H9 (cell line): ENCODE data around the gene SMPD2. TPM values are rescaled to one million over a fixed set of nuclear protein-coding genes. Genes with fewer than 3 reads are reported as not detected.

ENCODE experiments used
- DNase-seq: peaks from one replicate; pipeline ENCODE4 v3.0.0-alpha.2; 2017
- H2AFZ ChIP-seq: one replicate; pipeline ENCODE4 v1.6.1; 2013; ENCODE audit warnings: mild to moderate bottlenecking, low read length, control low read depth, moderate library complexity
- H2AK5ac ChIP-seq: 2 replicates; pipeline ENCODE4 v1.6.1; 2013; ENCODE audit warnings: low read length, control low read depth, mixed read lengths; ENCODE audit not compliant: insufficient read length
- H2BK120ac ChIP-seq: one replicate; pipeline ENCODE4 v1.6.1; 2013; ENCODE audit warnings: low read depth, mild to moderate bottlenecking, low read length, control low read depth, inconsistent platforms; ENCODE audit not compliant: poor library complexity, severe bottlenecking
- H2BK12ac ChIP-seq: 2 replicates; pipeline ENCODE4 v1.6.1; 2013; ENCODE audit warnings: low read length, control low read depth, mixed read lengths, low read depth; ENCODE audit not compliant: insufficient read length
- H2BK15ac ChIP-seq: 2 replicates; pipeline ENCODE4 v1.6.1; 2013; ENCODE audit warnings: low read depth, low read length, control low read depth
- H2BK20ac ChIP-seq: one replicate; pipeline ENCODE4 v1.6.1; 2013; ENCODE audit warnings: low read depth, mild to moderate bottlenecking, low read length, control low read depth, inconsistent platforms; ENCODE audit not compliant: poor library complexity, severe bottlenecking
- H2BK5ac ChIP-seq: 2 replicates; pipeline ENCODE4 v1.6.1; 2013; ENCODE audit warnings: low read length, control low read depth, mixed read lengths; ENCODE audit not compliant: insufficient read length
- H3K14ac ChIP-seq: 2 replicates; pipeline ENCODE4 v1.6.1; 2013; ENCODE audit warnings: low read length, control low read depth; ENCODE audit not compliant: insufficient read depth
- H3K18ac ChIP-seq: 2 replicates; pipeline ENCODE4 v1.6.1; 2013; ENCODE audit warnings: low read depth, mild to moderate bottlenecking, mixed read lengths, low read length, control low read depth; ENCODE audit not compliant: insufficient read length
- H3K23ac ChIP-seq: 2 replicates; pipeline ENCODE4 v1.6.1; 2013; ENCODE audit warnings: low read length, control low read depth, mixed read lengths, low read depth; ENCODE audit not compliant: insufficient read length
- H3K23me2 ChIP-seq: 2 replicates; pipeline ENCODE4 v1.6.1; 2013; ENCODE audit warnings: low read depth, mild to moderate bottlenecking, mixed read lengths, low read length, control low read depth; ENCODE audit not compliant: insufficient read length, poor library complexity, severe bottlenecking
- H3K27ac ChIP-seq: 2 replicates; pipeline ENCODE4 v1.5.1; 2013; ENCODE audit warnings: low read length, control low read depth, mixed read lengths, low read depth; ENCODE audit not compliant: insufficient read length
- H3K27me3 ChIP-seq: 2 replicates; pipeline ENCODE4 v1.6.1; 2013; ENCODE audit warnings: low read length, control low read depth, inconsistent platforms; ENCODE audit not compliant: insufficient read depth
- H3K4ac ChIP-seq: 2 replicates; pipeline ENCODE4 v1.6.1; 2013; ENCODE audit warnings: low read depth, mild to moderate bottlenecking, control low read depth, inconsistent platforms, low read length, moderate library complexity
- H3K4me1 ChIP-seq: 2 replicates; pipeline ENCODE4 v1.6.1; 2013; ENCODE audit warnings: low read length, control low read depth, inconsistent platforms; ENCODE audit not compliant: insufficient read depth
- H3K4me2 ChIP-seq: 2 replicates; pipeline ENCODE4 v1.6.1; 2013; ENCODE audit warnings: low read length, control low read depth, mixed read lengths; ENCODE audit not compliant: insufficient read length, insufficient read depth
- H3K56ac ChIP-seq: 2 replicates; pipeline ENCODE4 v1.6.1; 2013; ENCODE audit warnings: low read depth, mild to moderate bottlenecking, mixed read lengths, low read length, control low read depth; ENCODE audit not compliant: insufficient read length
- H3K79me1 ChIP-seq: 2 replicates; pipeline ENCODE4 v1.6.1; 2013; ENCODE audit warnings: low read depth, mild to moderate bottlenecking, moderate library complexity, low read length, control low read depth, inconsistent platforms; ENCODE audit not compliant: insufficient read depth, poor library complexity, severe bottlenecking
- H3K79me2 ChIP-seq: 2 replicates; pipeline ENCODE4 v1.6.1; 2013; ENCODE audit warnings: low read length, control low read depth, inconsistent platforms; ENCODE audit not compliant: insufficient read depth
- H3K9ac ChIP-seq: 2 replicates; pipeline ENCODE4 v1.6.1; 2013; ENCODE audit warnings: low read length, control low read depth, mixed read lengths; ENCODE audit not compliant: insufficient read length; ENCODE audit errors: extremely low read depth
- H3K9me3 ChIP-seq: one replicate; pipeline ENCODE4 v1.6.1; 2013; ENCODE audit warnings: low read depth, low read length, inconsistent platforms; ENCODE audit not compliant: control insufficient read depth
- H3T11ph ChIP-seq: one replicate; pipeline ENCODE4 v1.6.1; 2013; ENCODE audit warnings: mild to moderate bottlenecking, low read length, control low read depth, inconsistent platforms
- H4K20me1 ChIP-seq: one replicate; pipeline ENCODE4 v1.6.1; 2013; ENCODE audit not compliant: control insufficient read depth, insufficient read length, insufficient read depth
- H4K5ac ChIP-seq: 2 replicates; pipeline ENCODE4 v1.6.1; 2013; ENCODE audit warnings: low read depth, mild to moderate bottlenecking, mixed read lengths, low read length, control low read depth; ENCODE audit not compliant: insufficient read length
- H4K8ac ChIP-seq: replicated peaks from 2 replicates; pipeline ENCODE4 v1.6.1; 2013; ENCODE audit warnings: low read length, control low read depth, mixed read lengths, low read depth; ENCODE audit not compliant: insufficient read length
- H4K91ac ChIP-seq: 2 replicates; pipeline ENCODE4 v1.6.1; 2013; ENCODE audit warnings: low read depth, mild to moderate bottlenecking, moderate library complexity, mixed read lengths, low read length, control low read depth; ENCODE audit not compliant: insufficient read length
- H3K27ac Mint-ChIP-seq, 3 experiments: 2 replicates in 2 of 3; 3 replicates in 1 of 3; pipeline ENCODE4 v1.8.0; 2020 to 2021; ENCODE audit warnings: mixed read lengths in 3 of 3, mild to moderate bottlenecking in 1 of 3, moderate library complexity in 1 of 3
- H3K27me3 Mint-ChIP-seq: 2 replicates; pipeline ENCODE4 v1.8.0; 2021; ENCODE audit warnings: low read depth, mild to moderate bottlenecking, moderate library complexity, mixed read lengths
- H3K36me3 Mint-ChIP-seq, 3 experiments: 2 replicates in 2 of 3; 3 replicates in 1 of 3; pipeline ENCODE4 v1.8.0; 2020 to 2021; ENCODE audit warnings: low read depth in 3 of 3, mixed read lengths in 3 of 3; ENCODE audit not compliant: insufficient read depth in 1 of 3
- H3K4me1 Mint-ChIP-seq, 2 experiments: 2 replicates each; pipeline ENCODE4 v1.8.0; 2020; ENCODE audit warnings: mixed read lengths in 2 of 2
- H3K4me3 Mint-ChIP-seq, 2 experiments: 2 replicates in 1 of 2; 3 replicates in 1 of 2; pipeline ENCODE4 v1.8.0; 2020 to 2021; ENCODE audit warnings: mild to moderate bottlenecking in 2 of 2, mixed read lengths in 2 of 2, moderate library complexity in 1 of 2
- H3K9me3 Mint-ChIP-seq, 2 experiments: 2 replicates in 1 of 2; 3 replicates in 1 of 2; pipeline ENCODE4 v1.8.0; 2020; ENCODE audit warnings: mild to moderate bottlenecking in 2 of 2, mixed read lengths in 2 of 2, moderate library complexity in 1 of 2
- CTCF ChIP-seq: fragments of 200-600 bp; sonication (generic); conservative IDR thresholded peaks from 3 replicates; pipeline ENCODE4 v1.8.0; 2021; ENCODE audit warnings: antibody characterized with exemption, mild to moderate bottlenecking
- WGBS: extraction: QIAGEN DNeasy Blood & Tissue Kit; methylation state at CpG from one replicate; pipeline ENCODE4 v1.1.7; 2013; ENCODE audit warnings: missing lambda C conversion rate, low lambda C conversion rate, mixed read lengths; ENCODE audit not compliant: insufficient read length; ENCODE audit errors: extremely low coverage; 5-methylcytosine and 5-hydroxymethylcytosine counted together
- total RNA-seq: library from RNA; stranded (reverse); gene quantifications from 2 replicates; pipeline ENCODE4 v1.2.1, GENCODE V29; 2021

Gene SMPD2
- total RNA-seq, 1 experiment from 2014 or later = 13.0 TPM

DNA sequence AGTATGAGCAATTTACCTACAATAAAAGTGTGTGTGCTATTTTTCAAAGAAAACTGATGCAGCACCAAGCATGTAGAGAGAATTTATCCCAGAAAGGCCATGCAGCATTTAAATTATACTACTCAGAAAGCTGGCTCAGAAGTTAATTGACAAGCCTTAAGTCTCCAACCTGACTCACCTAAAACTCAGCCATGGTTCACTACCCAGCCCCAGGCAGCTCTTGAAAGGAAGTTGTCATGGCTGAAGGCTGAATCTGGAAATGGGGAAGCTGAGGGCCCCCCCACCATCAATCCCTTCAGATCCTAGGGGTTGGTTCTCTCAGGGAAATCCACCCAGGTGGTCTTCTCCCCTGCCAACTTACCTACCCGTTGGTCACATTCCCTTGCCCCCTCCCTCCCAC lies 19.8 kb upstream of the SMPD2 start:
- Histone ChIP-seq H4K91ac (no peak overlapping the region), H2BK20ac (no peak overlapping the region), H2BK5ac (no peak overlapping the region), H3K18ac (no peak overlapping the region), H3K27ac (no peak overlapping the region), H2BK12ac (no peak overlapping the region), H3K14ac (no peak overlapping the region), H2BK120ac (no peak overlapping the region), H4K20me1 (no peaks in the 10 kb centered on the region), H2BK15ac (no peak overlapping the region), H3K4me2 (no peak overlapping the region), H3K9ac (no peak overlapping the region), H3K4ac (no peak overlapping the region), H2AFZ (no peak overlapping the region), H4K8ac (no peak overlapping the region), H3K4me1 (no peaks in the 10 kb centered on the region), H3K9me3 (no peaks in the 10 kb centered on the region), H2AK5ac (no peak overlapping the region), H3K79me2 (no peaks in the 10 kb centered on the region), H3K79me1 (no peaks in the 10 kb centered on the region), H3K56ac (no peak overlapping the region), H3T11ph (no peak overlapping the region), H3K27me3 (no peaks in the 10 kb centered on the region), H4K5ac (no peak overlapping the region), H3K23ac (no peak overlapping the region), H3K23me2 (no peaks in the 10 kb centered on the region)
- TF ChIP-seq CTCF = no peak
- H3K4me1 Mint-ChIP-seq = peaks cover 0 to 2% of the 10 kb centered on the region in 2 experiments; a peak in 1 of 4 replicates
- no peaks in the 10 kb centered on the region for H3K9me3 Mint-ChIP-seq
- H3K4me3 Mint-ChIP-seq = no peak overlapping the region
- no peaks in the 10 kb centered on the region for H3K36me3 Mint-ChIP-seq
- no peaks in the 10 kb centered on the region; the same call in 1 of the 2 replicates for H3K27me3 Mint-ChIP-seq
- DNase-seq = no peak
- H3K27ac Mint-ChIP-seq = no peak overlapping the region
- WGBS = no CpG with 5 or more reads among the region's 1 CpG
